AG10803 (cell line): ENCODE measurements around the gene NR2F6.
A peak's percentile ranks its signal among the peaks of the same experiment; 100 is the strongest.

Experiments
- DNase-seq: peaks from one replicate; pipeline ENCODE4 v3.0.0; 2010; ENCODE audit warnings: low read depth
- H3K4me3 ChIP-seq: 2 replicates; pipeline ENCODE4 v1.5.1; 2011; ENCODE audit warnings: mild to moderate bottlenecking, low read length, control low read depth
- TF ChIP-seq, protein P1 (sequence below): conservative IDR thresholded peaks from 2 replicates; pipeline ENCODE4 v1.5.1; 2011; ENCODE audit warnings: mild to moderate bottlenecking, low read length, control low read depth, inconsistent platforms

Gene NR2F6

DNA sequence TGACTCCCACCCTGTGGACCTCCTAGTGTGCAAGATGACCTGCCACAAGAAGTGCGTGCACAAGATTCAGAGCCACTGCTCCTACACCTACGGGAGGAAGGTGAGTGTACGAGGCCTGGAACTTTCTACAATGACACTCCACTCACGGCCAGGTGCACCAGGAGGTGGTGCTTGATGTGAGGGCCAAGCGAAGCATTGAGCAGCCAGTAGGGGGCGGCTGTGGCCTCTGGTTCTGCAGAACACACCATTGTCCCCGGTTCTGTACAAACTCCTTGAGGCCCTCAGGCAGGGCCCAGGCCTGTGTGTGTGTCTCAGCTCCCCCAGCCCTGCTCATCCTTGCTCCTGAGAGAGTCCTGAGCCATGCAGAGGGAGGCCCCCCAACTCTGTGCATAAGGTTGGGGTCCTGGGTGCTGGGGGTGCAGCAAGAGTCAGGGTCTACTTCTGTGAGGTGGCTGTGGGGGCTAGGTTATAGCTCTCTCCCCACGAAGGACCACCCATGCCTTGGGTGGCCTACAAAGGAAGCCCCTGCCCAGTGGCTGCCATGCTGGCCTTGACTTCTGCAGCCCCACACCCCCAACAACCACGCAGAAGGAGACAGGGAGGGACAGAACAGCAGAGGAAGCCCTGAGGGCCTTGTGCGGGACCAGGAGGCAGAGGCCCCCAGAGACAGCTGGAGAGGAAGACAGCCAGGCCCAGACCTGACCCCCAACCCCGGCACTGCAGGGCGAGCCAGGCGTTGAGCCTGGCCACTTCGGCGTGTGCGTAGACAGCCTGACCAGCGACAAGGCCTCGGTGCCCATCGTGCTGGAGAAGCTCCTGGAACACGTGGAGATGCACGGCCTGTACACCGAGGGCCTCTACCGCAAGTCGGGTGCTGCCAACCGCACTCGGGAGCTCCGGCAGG, 40.2 kb downstream of the NR2F6 start:
- no peak overlapping the region for H3K4me3 ChIP-seq
- DNase-seq = peak; percentile 41
- TF ChIP-seq, protein P1, sequence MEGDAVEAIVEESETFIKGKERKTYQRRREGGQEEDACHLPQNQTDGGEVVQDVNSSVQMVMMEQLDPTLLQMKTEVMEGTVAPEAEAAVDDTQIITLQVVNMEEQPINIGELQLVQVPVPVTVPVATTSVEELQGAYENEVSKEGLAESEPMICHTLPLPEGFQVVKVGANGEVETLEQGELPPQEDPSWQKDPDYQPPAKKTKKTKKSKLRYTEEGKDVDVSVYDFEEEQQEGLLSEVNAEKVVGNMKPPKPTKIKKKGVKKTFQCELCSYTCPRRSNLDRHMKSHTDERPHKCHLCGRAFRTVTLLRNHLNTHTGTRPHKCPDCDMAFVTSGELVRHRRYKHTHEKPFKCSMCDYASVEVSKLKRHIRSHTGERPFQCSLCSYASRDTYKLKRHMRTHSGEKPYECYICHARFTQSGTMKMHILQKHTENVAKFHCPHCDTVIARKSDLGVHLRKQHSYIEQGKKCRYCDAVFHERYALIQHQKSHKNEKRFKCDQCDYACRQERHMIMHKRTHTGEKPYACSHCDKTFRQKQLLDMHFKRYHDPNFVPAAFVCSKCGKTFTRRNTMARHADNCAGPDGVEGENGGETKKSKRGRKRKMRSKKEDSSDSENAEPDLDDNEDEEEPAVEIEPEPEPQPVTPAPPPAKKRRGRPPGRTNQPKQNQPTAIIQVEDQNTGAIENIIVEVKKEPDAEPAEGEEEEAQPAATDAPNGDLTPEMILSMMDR = peak; percentile 59

DNA sequence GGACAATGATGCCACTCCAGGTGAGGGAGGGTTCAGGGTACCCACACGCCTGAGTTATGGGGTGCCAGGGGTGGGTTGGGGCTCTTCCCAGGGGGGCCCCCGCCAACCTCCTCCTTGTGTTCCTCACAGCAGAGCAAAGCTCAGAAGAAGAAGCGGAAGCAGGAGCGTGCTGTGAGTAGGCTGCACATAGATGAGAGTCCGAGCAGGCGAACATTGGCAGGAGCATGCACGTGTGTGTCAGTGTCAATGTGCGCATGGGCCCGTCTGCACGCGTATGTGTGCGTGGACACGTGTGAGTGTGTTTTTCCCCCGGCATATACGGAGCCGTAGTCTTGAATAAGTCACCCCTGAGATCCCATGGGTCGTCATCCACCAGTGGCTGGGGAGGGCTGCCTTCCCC, 43.0 kb downstream of the NR2F6 start:
- DNase-seq = no peak
- H3K4me3 ChIP-seq = no peak overlapping the region
- TF ChIP-seq, protein P1 = no peak

DNA sequence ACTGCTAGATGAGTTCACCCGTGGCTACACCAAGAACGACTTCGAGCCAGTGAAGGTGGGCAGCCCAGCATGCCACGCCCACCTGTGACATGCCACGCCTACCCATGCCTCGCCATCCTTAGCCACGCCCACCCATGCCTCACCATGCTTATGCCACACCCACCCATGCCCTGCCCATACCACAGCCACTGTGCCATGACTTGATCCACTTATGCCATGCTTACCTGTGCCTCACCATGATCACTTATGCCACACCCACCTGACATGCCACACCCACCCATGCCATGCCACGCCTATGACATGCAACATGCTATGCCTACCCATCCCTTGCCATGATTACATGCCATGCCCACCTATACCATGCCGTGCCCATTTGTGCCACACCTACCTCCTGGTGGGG, 43.5 kb downstream of the NR2F6 start:
- TF ChIP-seq, protein P1 = no peak
- DNase-seq = no peak
- H3K4me3 ChIP-seq = no peak overlapping the region

GRCh38 chr19:17200408-17201079, 45.2 kb downstream of the NR2F6 start:
- DNase-seq = no peak
- TF ChIP-seq, protein P1 = no peak
- H3K4me3 ChIP-seq = no peak overlapping the region

GRCh38 chr19:17197666-17198065, 48.1 kb downstream of the NR2F6 start:
- TF ChIP-seq, protein P1 = no peak
- H3K4me3 ChIP-seq = no peak overlapping the region
- DNase-seq = no peak

- no peak for DNase-seq
- H3K4me3 ChIP-seq = no peak overlapping the region
- TF ChIP-seq, protein P1 = no peak
Observed at GRCh38 chr19:17196610-17197009, 49.1 kb downstream of the NR2F6 start.
